GM18505 (cell line): ENCODE data around the gene ZCCHC7.
"Not testable (repeated sequence)": the region's sequence is repeated elsewhere in the genome, so short reads cannot be mapped to it uniquely, and the experiment has no call there.

ENCODE experiments used
- ATAC-seq: cut with Tn5 transposase; IDR thresholded peaks from one replicate; pipeline ENCODE4 v1.9.1; 2021; ENCODE audit not compliant: unreplicated experiment
- POLR2A ChIP-seq: IDR thresholded peaks from 4 replicates; pipeline ENCODE4 v1.6.1; 2011; ENCODE audit warnings: borderline replicate concordance; ENCODE audit not compliant: insufficient read depth, insufficient read length; ENCODE audit errors: extremely low read depth

The ZCCHC7 gene

GRCh38 chr9:37200433-37201005 is 80.1 kb downstream of the ZCCHC7 start:
- TF ChIP-seq POLR2A: no peak
- ATAC-seq: no peak

GRCh38 chr9:37201581-37201980 is 81.2 kb downstream of the ZCCHC7 start:
- TF ChIP-seq POLR2A: no peak
- no peak for ATAC-seq

- TF ChIP-seq POLR2A: no peak
- no peak for ATAC-seq
These were observed 81.7 kb downstream of the ZCCHC7 start for GRCh38 chr9:37202091-37202490.

- not testable (repeated sequence) for ATAC-seq
These were observed 83.1 kb downstream of the ZCCHC7 start for GRCh38 chr9:37203456-37203855.

- no peak for ATAC-seq
- TF ChIP-seq POLR2A: no peak
These were observed 85.8 kb downstream of the ZCCHC7 start for GRCh38 chr9:37206121-37206620.

- ATAC-seq: no peak
- TF ChIP-seq POLR2A: no peak
These were observed 89.3 kb downstream of the ZCCHC7 start for GRCh38 chr9:37209431-37210386.

GRCh38 chr9:37210737-37211523 is 90.6 kb downstream of the ZCCHC7 start:
- no peak for ATAC-seq
- no peak for TF ChIP-seq POLR2A

- TF ChIP-seq POLR2A: no peak
- no peak for ATAC-seq
These were observed 92.1 kb downstream of the ZCCHC7 start for GRCh38 chr9:37212435-37212834.

GRCh38 chr9:37215381-37215780 is 95.0 kb downstream of the ZCCHC7 start:
- no peak for TF ChIP-seq POLR2A
- ATAC-seq: no peak

- ATAC-seq: no peak
- TF ChIP-seq POLR2A: no peak
These were observed 95.5 kb downstream of the ZCCHC7 start for GRCh38 chr9:37215830-37216229.

- no peak for ATAC-seq
- no peak for TF ChIP-seq POLR2A
These were observed 96.8 kb downstream of the ZCCHC7 start for GRCh38 chr9:37217161-37217560.

- TF ChIP-seq POLR2A: no peak
- no peak for ATAC-seq
These were observed 98.5 kb downstream of the ZCCHC7 start for GRCh38 chr9:37218800-37219425.

GRCh38 chr9:37220971-37221370 is 100.6 kb downstream of the ZCCHC7 start:
- TF ChIP-seq POLR2A: no peak
- ATAC-seq: no peak
